ENCODE results near the gene GABRD.

DNA sequence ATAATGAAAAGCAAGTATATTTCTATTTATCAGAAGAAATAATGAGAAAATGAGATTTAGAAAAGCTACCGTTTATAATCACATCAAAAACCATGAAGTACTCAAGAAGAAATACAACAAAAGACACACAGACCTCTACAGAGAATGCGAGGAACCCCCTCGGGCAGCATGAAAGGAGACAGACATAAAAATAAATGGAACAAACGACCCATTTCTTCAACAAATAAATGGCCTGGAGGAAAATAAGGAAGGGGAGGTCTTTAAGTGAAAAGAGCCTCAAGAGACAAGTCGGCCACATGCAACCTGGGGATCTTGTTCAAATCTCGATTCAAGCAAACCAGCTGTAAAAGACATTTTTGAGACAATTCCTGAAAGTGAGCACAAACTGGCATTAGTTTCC lies 21.6 kb upstream of the GABRD start:
- TF ChIP-seq SUZ12 (IDR thresholded peaks at IDR 0.05; ENCODE audit: extremely low read depth, insufficient read depth, insufficient read length): no peak
- TF ChIP-seq YY1 (IDR thresholded peaks at IDR 0.05; ENCODE audit: insufficient read depth, insufficient read length): no peak
- no peak for TF ChIP-seq ZNF274 (IDR thresholded peaks at IDR 0.05; ENCODE audit: low read depth, low read length)

Measured in NT2/D1 (cell line).